Measurements from ENCODE around the gene IGFLR1.

DNA sequence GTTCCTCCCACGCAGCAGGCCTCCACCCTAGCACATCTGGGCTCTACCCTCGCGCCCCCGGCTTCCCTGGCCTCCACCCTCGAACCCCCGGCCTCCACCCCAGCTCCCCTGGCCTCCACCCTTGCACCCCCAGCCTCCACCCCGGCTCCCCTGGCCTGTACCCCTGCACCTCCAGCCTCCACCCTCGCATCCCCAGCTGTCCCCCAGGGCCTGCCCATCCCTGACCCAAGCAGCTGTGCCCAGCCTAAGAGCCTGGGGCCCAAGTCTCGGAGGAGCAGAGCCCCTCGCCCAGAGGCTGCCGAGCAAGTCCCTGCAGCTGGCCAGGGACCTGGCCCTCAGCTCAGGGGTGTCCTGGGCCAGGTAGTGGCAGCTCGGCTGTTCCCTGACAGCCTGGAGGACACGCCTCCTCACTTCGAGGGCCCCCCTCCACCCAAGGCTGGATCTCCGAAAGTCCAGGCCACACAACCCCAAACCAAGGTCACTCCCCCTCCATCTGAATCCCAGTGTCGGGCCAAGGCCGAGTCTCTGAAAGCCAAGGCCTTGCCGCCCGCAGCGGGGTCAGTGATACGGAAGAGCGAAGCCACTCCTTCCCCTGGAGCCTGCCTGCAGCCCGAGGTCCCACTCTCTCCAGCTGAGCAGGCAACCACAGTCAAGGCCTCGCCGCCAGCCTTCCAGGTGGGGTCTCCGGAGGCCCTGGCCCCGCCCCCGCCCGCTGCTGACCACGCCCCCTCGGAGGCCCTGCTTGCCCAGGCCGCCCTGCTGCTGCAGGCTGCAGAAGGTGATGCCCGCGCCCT is 25.2 kb upstream of the IGFLR1 start:
- TF ChIP-seq, protein P1, sequence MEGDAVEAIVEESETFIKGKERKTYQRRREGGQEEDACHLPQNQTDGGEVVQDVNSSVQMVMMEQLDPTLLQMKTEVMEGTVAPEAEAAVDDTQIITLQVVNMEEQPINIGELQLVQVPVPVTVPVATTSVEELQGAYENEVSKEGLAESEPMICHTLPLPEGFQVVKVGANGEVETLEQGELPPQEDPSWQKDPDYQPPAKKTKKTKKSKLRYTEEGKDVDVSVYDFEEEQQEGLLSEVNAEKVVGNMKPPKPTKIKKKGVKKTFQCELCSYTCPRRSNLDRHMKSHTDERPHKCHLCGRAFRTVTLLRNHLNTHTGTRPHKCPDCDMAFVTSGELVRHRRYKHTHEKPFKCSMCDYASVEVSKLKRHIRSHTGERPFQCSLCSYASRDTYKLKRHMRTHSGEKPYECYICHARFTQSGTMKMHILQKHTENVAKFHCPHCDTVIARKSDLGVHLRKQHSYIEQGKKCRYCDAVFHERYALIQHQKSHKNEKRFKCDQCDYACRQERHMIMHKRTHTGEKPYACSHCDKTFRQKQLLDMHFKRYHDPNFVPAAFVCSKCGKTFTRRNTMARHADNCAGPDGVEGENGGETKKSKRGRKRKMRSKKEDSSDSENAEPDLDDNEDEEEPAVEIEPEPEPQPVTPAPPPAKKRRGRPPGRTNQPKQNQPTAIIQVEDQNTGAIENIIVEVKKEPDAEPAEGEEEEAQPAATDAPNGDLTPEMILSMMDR (IDR thresholded peaks at IDR 0.05), result no peak
- TF ChIP-seq POLR2A (IDR thresholded peaks at IDR 0.05), result peak in 1 of 2 donors; percentile 38

All from thyroid gland (tissue), 4 donors.